NCI-H82 (cell line): ENCODE results near the gene RABAC1.
A peak's percentile ranks its signal among the peaks of the same experiment; 100 is the strongest.
"Not testable (repeated sequence)": the region's sequence is repeated elsewhere in the genome, so short reads cannot be mapped to it uniquely, and the experiment has no call there.

Source experiments
- DNase-seq: peaks from one replicate; lab custom pipeline; 2025; lab: John Stamatoyannopoulos, UW

The RABAC1 gene

DNA sequence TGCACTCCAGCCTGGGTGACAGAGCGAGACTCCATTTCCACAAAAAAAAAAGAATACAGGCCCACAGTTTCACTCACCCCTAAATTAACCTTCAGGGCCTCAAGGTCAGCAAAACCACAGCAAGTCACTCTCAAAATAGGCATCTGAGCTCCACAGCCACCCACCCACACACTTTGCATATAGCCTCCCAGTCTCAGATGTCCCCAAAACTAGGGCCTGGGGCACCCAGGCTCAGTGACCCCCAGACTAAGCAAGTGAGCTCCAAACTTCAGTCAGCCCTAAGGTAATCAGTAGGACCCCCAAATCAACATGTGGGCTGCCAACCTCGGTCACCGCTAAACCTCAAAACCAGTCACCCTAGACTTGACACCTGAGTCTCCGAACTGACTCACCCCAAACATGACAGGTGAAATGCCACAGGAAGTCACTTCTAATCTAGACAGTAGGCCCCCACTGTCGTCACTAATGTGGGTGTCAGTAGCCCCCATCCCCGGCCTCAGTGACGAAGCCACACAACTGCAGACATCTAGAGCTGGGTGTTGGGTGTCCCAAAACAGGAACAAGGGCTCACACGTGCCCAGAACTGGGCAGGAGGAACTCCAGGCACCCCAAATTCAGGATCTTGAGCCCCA, 13.9 kb downstream of the RABAC1 start:
- DNase-seq: no peak

DNA sequence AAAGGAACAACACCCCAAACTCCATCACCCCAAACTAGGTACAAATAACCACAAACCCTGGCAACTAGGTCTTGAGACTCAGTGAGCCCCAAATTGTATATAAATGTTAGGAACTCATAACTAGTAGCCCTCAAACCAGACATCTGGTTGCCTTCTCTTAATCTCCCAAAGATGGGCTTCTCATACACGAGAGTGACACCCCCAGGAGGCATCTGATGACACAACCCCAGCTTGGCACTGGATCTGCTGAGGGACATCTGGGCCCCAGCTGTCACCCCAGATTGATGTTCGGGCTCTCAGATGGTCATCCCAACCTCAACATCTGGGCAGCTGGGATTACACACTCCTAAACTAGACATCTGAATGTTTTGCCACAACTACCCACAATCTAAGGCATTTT, 14.8 kb downstream of the RABAC1 start:
- no peak for DNase-seq

GRCh38 chr19:41941410-41942202, 17.5 kb downstream of the RABAC1 start:
- DNase-seq: no peak

DNA sequence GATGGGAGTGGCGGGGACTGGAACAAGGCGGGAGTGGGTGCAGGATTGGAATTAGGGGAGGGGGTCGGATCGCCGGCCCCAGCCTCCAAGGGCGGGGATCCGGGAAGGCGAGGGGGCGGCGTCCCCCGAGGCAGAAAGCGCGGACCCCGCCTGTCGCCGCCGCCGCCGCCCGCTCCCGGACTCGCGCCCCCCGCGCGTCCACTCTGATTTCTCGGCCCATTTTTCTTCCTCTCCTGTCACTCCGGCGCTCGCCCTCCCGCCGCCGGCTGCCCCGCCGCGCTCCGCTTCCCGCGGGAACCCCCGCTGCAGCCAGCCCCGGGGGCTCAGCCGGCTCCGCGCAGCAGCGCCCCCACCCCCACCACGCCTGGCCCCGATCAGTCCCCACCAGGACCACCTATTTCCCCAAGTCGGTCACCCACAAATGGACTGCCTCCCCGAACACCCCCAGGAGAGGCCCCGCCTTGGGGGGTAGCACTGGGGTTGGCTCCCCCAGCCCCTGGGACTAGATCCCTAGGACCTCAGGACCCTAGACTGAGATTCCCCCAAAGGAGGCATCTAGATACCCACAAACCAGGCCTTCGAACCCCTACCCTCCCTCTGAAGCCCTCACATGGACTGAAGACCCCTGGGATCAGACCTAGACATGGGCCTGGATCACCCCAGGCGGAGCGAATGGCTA, 18.3 kb downstream of the RABAC1 start:
- no peak for DNase-seq

GRCh38 chr19:41939861-41940730, 19.0 kb downstream of the RABAC1 start:
- peak; percentile 83 for DNase-seq

DNA sequence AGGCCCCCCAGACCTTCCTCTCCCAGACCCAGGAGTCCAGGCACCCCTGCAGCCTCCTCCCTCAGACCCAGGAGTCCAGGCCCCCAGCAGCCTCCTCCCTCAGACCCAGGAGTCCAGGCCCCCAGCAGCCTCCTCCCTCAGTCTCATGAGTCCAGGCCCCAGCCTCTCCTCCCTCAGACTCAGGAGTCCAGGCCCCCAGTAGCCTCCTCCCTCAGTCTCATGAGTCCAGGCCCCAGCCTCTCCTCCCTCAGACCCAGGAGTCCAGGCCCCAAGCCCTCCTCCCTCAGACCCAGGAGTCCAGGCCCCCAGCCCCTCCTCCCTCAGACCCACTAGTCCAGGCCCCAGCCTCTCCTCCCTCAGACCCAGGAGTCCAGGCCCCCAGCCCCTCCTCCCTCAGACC, 19.9 kb downstream of the RABAC1 start:
- DNase-seq: not testable (repeated sequence)

- peak; percentile 54 for DNase-seq
These were observed 21.3 kb downstream of the RABAC1 start for GRCh38 chr19:41937525-41938468.

GRCh38 chr19:41936961-41937360, 22.2 kb downstream of the RABAC1 start:
- no peak for DNase-seq

- no peak for DNase-seq
These were observed 22.7 kb downstream of the RABAC1 start for GRCh38 chr19:41936416-41936850.

GRCh38 chr19:41935760-41936415, 23.2 kb downstream of the RABAC1 start:
- peak; percentile 86 for DNase-seq

GRCh38 chr19:41934849-41935374, 24.2 kb downstream of the RABAC1 start:
- peak; percentile 92 for DNase-seq

- DNase-seq: no peak
These were observed 25.3 kb downstream of the RABAC1 start for GRCh38 chr19:41933693-41934426.

GRCh38 chr19:41932720-41933332, 26.3 kb downstream of the RABAC1 start:
- DNase-seq: peak; percentile 75

- DNase-seq: peak; percentile 69
These were observed 26.8 kb downstream of the RABAC1 start for GRCh38 chr19:41932259-41932719.

DNA sequence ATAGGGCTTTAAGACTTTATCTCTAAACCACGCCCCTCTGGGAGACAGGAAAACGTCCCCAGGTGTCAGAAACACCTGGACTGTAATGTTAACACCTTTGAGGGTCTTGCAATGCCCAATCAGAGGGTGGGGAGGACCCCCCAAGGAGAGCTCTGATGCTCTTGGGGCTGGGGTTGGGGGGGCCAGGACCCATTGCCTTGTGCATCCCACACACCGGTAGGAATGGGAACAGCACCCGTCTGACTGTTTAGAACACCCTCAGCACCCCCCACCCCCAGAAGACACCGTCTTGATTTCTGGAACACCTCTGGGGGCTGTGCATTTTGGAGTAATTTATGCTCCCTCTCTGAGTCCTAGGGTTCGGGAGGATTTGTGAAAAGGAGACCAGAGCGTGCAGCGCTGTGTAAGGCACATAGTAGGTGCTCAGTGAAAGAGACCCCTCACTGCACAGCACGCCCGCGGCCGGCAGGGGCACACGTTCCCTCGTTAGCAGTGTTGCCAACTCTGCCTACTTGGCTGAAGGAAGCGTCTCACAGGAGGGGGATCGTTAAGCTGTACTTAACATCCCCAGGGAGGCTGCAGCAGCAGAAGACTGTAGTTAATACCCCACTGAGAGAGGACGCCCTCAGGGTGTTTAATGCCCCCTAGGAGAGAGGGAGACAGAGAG, 28.1 kb downstream of the RABAC1 start:
- DNase-seq: peak; percentile 90

- DNase-seq: no peak
These were observed 28.8 kb downstream of the RABAC1 start for GRCh38 chr19:41930322-41930722.

DNA sequence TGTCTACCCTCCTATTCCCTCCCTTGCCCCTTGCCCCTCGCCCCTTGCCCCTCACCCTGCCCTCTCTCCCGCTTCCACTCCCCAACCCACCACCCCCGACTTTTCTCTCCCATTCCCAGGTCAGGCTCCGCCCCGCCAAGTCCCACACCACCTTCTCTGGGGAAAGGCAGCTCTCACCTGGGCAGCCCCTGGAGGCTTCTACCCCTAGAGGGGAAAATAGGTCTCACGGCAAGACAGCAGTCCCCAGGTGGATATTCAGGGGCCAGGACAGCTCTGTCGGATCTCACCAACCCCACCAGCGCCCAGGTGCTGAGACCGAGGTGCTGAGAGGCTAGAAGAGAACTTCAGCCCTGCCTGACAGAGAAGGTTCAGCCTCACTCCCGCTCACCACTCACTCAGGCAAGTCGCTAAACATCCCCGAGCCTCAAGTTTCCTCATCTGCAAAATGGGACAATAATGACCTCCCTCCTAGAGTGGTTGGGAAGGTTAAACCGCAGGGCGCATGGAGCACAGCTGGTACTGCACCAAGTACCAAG, 29.5 kb downstream of the RABAC1 start:
- DNase-seq: no peak
